Fibroblast of skin of left biceps (primary cell): ENCODE data around the gene MYPOP.
"Not testable (repeated sequence)": the region's sequence is repeated elsewhere in the genome, so short reads cannot be mapped to it uniquely, and the experiment has no call there.

Experiments used
- DNase-seq, 2 experiments: peaks; one replicate each; pipeline ENCODE4 v3.0.0-alpha.2; 2013; ENCODE audit warnings: low read depth in 2 of 2

MYPOP gene

DNA sequence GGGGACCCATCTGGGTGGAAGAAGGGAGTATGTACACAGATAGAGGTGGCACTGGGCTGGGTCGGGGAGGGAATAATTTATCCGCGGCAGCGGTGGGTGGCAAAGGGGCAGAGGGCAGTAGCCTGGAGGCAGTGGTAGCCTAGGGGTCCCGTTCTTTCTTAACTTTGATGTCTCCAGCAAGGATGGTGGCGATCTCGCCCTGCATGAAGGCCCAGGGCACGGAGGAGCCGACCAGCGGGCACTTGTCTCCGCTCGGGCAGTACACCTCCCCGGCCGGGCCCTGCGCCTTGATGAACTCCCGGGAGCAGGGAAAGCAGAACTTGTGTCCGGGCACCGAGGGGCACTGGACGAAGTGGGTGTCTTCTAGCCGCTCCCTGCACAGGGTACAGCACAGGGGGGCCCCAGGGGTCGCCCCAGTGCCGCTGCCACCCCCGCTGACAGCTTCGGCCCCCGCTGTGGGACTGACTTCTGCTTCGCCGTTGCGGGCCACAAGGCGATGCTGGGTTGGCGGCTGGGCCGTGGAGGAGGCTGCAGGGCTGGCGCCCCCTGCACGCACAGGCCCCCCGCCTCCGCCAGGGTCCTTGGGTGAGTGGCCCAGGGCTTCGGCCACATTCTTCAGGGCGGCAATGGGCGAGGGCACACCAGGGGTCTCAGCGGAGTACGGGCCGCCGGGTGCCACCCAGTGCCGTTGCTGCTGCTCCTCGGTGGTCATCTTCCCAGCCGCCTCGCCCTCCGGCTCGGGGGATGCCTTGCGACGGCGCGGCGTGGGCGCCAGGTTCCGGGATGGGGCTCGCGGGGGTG is 18.3 kb downstream of the MYPOP start:
- DNase-seq: no peak

DNA sequence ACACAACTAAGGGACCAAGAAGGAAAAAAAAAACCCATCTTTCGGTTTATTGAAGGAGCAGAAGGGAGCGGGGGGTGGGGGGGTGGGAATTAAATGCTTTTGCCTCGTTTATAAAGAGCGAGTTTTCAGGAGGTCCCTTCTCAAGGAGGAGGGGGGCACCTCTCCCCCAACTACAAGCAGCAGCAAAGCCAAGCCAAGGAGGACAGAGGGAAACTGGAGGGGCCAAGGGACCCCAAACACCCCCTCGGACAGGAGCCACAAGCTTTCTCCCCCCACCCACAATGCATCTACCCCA is 18.9 kb downstream of the MYPOP start:
- no peak for DNase-seq

- peak; percentile 45 to 53 for DNase-seq
Measured at GRCh38 chr19:45882652-45883585, 19.5 kb downstream of the MYPOP start.

- no peak for DNase-seq
Measured at GRCh38 chr19:45881909-45882528, 20.4 kb downstream of the MYPOP start.

- DNase-seq: no peak
Measured at GRCh38 chr19:45881082-45881908, 21.1 kb downstream of the MYPOP start.

DNA sequence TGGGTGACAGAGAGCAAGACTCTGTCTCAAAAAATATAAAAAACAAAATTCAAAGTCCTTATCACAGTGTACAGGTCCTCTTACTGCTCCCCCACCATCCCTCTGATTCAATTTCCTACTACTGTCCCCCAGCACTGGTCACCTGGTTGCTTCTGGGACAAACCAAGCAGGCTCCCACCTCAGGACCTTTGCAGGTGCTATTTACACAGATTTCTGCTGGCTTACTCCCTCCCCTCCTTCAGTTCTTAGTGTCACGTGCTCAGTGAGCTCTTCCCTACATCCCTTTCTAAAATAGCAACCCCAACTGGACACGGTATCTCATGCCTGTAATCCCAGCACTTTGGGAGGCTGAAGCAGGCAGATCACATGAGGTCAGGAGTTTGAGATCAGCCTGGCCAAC is 22.4 kb downstream of the MYPOP start:
- no peak for DNase-seq

- no peak for DNase-seq
Measured at GRCh38 chr19:45879055-45879454, 23.4 kb downstream of the MYPOP start.

DNA sequence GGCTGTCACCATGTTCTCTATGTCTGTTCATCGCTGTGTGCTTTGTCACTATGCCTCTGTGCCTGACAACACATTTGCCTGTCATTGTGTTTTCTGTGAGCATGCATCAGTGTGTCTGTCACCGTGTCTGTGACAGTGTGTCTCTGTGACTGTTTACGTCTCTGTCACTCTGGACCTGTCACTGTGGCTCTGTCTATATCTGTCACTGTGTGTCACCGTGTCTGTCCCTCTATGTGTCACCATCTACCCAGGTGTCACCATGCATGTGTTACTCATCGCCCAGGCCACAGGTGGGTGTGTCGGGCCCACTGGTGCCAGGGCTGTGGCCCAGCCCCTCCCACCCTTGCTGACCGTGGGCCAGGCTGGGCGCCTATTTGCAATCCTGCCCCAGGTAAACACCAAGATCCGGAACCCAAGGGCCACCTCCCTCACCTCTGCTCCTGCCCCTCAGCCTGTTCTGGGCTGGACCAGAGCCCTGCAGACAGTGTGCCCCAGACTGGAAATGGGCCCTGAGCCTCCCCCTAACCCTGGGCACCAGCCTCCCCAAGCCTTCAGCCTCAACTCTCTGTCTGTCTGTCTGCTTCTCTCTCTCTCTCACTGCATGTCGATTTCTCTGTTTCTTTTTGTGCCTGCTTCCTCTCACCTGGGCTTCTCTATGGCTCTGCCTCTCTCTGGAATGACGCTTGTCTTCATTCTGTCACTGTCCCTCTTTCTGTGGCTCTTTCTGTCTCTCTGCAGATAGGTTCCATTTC is 24.2 kb downstream of the MYPOP start:
- no peak for DNase-seq

GRCh38 chr19:45876411-45877197 is 25.8 kb downstream of the MYPOP start:
- DNase-seq: peak; percentile 18 to 25

DNA sequence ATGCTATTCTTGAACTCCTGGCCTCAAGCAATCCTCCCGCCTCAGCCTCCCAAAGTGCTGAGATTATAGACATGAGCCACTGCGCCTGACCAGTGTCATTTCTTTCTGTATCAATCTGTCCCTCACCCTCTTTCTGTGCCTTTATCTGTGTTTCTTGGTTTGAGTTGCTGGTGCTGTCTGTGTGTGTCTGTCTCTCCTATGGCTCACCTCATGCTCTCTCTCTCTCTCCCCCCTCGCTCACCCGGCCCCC is 26.3 kb downstream of the MYPOP start:
- no peak for DNase-seq

DNA sequence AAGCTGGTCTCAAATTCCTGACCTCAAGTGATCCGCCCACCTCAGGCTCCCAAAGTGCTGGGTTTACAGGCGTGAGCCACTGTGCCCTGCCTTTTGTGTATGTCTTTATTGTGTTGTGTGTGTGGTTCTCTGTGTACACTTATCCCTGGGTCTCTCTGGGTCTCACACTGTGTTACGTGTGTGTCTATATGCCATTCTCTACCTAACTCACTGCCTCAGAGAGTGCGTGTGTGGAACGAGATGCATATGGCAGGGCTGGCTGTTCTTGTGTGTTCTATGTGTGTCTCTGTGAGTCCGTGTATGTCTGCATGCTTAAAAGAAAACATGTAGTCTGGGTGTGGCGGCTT is 27.8 kb downstream of the MYPOP start:
- no peak for DNase-seq

DNA sequence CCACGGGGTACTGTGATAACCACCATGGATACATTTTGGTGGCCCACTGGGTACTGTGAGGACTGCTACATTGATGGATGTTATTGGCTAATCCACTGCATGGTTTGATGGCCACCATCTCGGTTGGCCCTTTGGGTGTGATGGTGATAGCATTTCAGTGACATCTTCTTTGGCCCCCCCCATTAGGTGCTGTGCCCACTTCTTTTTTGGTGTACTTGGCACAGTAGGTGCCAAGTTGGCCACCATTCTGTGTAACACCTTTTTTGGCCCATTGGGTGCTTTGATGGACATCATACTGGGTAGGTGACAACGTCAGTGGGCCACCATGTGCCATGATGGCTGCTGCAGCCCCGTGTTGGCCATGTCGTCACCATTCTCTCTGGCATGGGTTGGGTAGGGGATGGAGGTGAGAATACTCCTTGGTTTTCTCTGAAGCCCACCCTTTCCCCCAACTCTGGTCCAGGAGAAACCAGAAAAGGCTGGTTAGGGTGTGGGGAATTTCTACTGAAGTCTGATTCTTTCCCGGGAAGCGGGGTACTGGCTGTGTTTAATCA is 29.1 kb downstream of the MYPOP start:
- no peak for DNase-seq

- no peak for DNase-seq
Measured at GRCh38 chr19:45872095-45872919, 30.1 kb downstream of the MYPOP start.

- DNase-seq: no peak
Measured at GRCh38 chr19:45870798-45871197, 31.6 kb downstream of the MYPOP start.

DNA sequence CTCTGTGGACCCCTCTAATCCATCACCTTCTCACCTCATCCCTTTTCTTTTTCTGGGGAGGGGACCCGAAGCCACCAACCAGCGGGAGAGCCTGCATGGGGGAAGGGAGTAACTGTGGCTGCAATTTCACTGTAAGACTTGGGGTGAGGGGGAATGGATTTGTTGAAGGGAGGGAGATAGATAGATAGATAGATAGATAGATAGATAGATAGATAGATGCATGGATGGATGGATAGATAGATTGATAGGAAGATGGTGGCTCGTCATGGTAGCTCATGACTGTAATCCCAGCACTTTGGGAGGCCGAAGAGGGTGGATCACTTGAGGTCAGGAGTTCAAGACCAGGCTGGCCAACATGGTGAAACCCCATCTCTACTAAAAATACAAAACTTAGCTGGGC is 35.2 kb downstream of the MYPOP start:
- DNase-seq: not testable (repeated sequence)

GRCh38 chr19:45866400-45867176 is 35.8 kb downstream of the MYPOP start:
- no peak for DNase-seq

DNA sequence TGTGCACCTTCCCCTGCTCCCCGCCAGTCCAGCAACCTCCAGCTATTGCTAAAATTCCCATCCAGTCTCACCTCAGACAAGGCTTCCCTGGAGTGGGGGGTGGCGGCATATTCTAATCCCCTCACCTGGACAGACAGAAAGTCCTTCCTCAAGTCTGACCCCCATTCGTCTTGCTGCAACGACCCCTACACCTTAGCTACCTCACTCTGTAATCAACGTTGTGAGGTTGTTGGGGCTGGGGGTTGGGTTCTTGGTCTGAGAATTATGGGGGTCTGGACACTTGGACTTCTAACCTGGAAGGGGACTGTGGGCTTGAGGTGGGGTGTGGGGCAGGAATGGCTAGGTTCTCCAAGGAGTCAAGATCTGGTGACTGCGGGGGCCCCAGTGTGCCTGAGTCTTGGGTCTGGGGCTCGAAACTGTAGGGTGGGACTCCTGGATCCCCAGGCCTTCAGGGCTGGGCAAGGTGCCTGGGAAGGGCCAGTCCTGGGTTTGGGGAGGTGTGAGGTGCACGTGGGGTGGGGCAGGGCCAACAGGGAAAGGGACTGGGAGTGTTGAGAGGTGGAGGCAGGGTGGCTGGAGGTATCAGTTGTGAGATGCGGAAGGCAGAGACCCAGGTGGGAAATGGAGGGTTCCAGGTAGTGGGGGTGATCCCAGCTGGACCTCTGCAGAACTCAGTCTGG is 37.0 kb downstream of the MYPOP start:
- no peak for DNase-seq

GRCh38 chr19:45864629-45865082 is 37.8 kb downstream of the MYPOP start:
- DNase-seq: no peak
